ENCODE data around the gene PTPRM. TPM values are rescaled to one million over a fixed set of nuclear protein-coding genes. Genes with fewer than 3 reads are reported as not detected.

The PTPRM gene
- total and polyA plus RNA-seq, 4 donors, result 9.2 to 23.0 (median 12.7) TPM

DNA sequence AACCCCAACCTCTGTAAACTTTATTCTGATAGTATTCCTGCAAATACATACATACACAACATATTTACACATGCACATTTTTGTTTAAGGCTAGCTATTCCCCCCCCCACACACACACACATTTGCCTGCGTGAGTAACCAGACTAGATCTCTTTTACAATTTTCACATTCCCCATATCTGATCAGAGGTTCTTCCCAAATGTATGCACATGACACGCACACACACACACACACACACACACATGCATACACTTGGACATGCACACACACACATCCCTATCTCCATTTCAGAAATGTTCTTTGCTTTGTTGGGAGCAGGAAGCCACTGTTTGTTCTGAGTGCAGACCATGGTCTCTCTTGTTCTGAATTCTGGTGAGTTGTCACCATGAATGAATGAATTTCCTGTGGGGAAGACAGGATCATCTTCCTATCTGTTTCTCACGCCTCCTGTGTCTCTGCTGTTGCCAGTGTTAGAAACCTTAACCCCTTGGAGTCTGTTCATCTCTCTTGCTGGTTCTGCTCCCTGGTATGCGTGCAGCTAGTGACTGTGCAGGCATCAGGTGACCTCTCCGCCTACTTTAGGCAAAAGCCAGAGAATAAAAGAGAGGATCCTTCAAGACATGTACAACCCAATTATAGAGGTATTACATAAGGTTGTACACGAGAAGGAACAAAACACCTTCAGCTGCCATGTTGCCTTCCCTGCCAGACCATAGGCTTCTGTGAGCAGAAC lies 791.1 kb downstream of the PTPRM start:
- H3K9me3 ChIP-seq (ENCODE audit: control insufficient read depth in 4 of 4, low read length in 3 of 4), result no peaks in the 10 kb centered on the region
- H3K9ac ChIP-seq (ENCODE audit: low read depth in 1 of 2, low read length in 2 of 2), result no peak overlapping the region
- WGBS, result 89% methylated on average over 6 of the region's 6 CpGs
- H3K4me3 ChIP-seq (ENCODE audit: low read depth in 1 of 3, low read length in 3 of 3), result no peak overlapping the region
- no peak overlapping the region for H3K27ac ChIP-seq (ENCODE audit: low read depth in 1 of 2, low read length in 2 of 2)
- no peak for DNase-seq (ENCODE audit: low spot score)
- H3K4me1 ChIP-seq (ENCODE audit: control insufficient read depth in 4 of 4, insufficient read depth in 4 of 4, low read length in 3 of 4), result no peaks in the 10 kb centered on the region
- no peaks in the 10 kb centered on the region for H3K27me3 ChIP-seq (ENCODE audit: control insufficient read depth in 4 of 4, insufficient read depth in 4 of 4, low read length in 3 of 4)
- H3K36me3 ChIP-seq (ENCODE audit: control insufficient read depth in 4 of 4, insufficient read depth in 3 of 4, low read depth in 1 of 4, low read length in 3 of 4), result no peaks in the 10 kb centered on the region
- TF ChIP-seq GABPA (IDR thresholded peaks at IDR 0.05 in 1 of 2, conservative IDR thresholded peaks at IDR 0.05 in 1 of 2), result no peak

DNA sequence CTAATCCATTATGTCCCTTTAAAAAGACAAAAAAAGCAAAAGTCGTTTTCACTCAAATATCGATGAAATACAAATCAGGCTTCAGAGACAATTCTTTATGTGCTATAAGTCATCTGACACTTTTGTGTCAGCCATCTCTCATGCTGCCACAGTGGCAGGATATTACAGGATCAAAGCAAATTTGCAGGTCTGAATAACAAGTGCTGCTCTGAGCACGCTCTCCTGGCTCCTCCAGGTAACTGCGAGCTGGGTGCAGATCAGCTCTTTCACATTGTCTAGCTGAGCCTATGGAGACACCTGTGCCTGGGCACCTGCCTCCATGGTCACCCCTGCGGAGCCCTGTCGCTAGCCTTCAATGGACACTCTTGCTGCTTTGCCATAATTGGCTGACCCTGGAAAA lies 792.0 kb downstream of the PTPRM start:
- H3K4me1 ChIP-seq (ENCODE audit: control insufficient read depth in 4 of 4, insufficient read depth in 4 of 4, low read length in 3 of 4), result no peaks in the 10 kb centered on the region
- H3K27ac ChIP-seq (ENCODE audit: low read depth in 1 of 2, low read length in 2 of 2), result no peak overlapping the region
- no peak for DNase-seq (ENCODE audit: low spot score)
- no peaks in the 10 kb centered on the region for H3K9me3 ChIP-seq (ENCODE audit: control insufficient read depth in 4 of 4, low read length in 3 of 4)
- H3K9ac ChIP-seq (ENCODE audit: low read depth in 1 of 2, low read length in 2 of 2), result no peak overlapping the region
- WGBS, result 92% methylated on average over 6 of the region's 6 CpGs
- H3K4me3 ChIP-seq (ENCODE audit: low read depth in 1 of 3, low read length in 3 of 3), result no peak overlapping the region
- no peaks in the 10 kb centered on the region for H3K36me3 ChIP-seq (ENCODE audit: control insufficient read depth in 4 of 4, insufficient read depth in 3 of 4, low read depth in 1 of 4, low read length in 3 of 4)
- no peak for TF ChIP-seq HNF4A (conservative IDR thresholded peaks at IDR 0.05)
- peak; percentile 47 to 65 for TF ChIP-seq RAD21 (IDR thresholded peaks at IDR 0.05)
- H3K27me3 ChIP-seq (ENCODE audit: control insufficient read depth in 4 of 4, insufficient read depth in 4 of 4, low read length in 3 of 4), result no peaks in the 10 kb centered on the region

DNA sequence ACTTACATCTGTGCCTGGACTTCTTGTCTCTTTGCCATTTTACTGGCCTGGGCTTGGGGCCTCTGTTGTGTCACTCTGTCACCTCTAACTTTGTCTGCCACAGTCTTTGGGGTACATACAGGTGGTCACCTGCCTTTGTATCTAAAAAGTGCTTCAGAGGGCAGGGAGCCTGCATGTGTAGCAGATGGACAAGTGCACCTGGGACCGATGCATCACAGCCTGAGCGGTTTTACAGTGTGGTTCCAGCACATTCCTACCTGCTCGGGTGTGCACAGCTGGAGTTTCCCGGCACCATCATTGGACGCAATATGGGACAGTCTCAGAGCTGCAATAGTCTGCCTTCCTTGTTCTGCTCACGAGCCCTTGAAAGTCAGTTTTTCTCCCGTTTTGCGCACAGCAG lies 792.4 kb downstream of the PTPRM start:
- 97% methylated on average over 8 of the region's 8 CpGs for WGBS
- Histone ChIP-seq H3K27me3 (ENCODE audit: control insufficient read depth in 4 of 4, insufficient read depth in 4 of 4, low read length in 3 of 4) (no peaks in the 10 kb centered on the region), H3K4me3 (ENCODE audit: low read depth in 1 of 3, low read length in 3 of 3) (no peak overlapping the region), H3K36me3 (ENCODE audit: control insufficient read depth in 4 of 4, insufficient read depth in 3 of 4, low read depth in 1 of 4, low read length in 3 of 4) (no peaks in the 10 kb centered on the region), H3K9me3 (ENCODE audit: control insufficient read depth in 4 of 4, low read length in 3 of 4) (no peaks in the 10 kb centered on the region), H3K27ac (ENCODE audit: low read depth in 1 of 2, low read length in 2 of 2) (no peak overlapping the region), H3K4me1 (ENCODE audit: control insufficient read depth in 4 of 4, insufficient read depth in 4 of 4, low read length in 3 of 4) (no peaks in the 10 kb centered on the region), H3K9ac (ENCODE audit: low read depth in 1 of 2, low read length in 2 of 2) (no peak overlapping the region)
- TF ChIP-seq FOXA1 (IDR thresholded peaks at IDR 0.05), result no peak
- TF ChIP-seq TAF1 (conservative IDR thresholded peaks at IDR 0.05), result no peak
- TF ChIP-seq, protein P1, sequence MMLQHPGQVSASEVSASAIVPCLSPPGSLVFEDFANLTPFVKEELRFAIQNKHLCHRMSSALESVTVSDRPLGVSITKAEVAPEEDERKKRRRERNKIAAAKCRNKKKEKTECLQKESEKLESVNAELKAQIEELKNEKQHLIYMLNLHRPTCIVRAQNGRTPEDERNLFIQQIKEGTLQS (IDR thresholded peaks at IDR 0.05), result no peak
- no peak for TF ChIP-seq EGR1 (IDR thresholded peaks at IDR 0.05; ENCODE audit: low read depth in 2 of 2)
- no peak for TF ChIP-seq JUND (IDR thresholded peaks at IDR 0.05)
- TF ChIP-seq SP1 (IDR thresholded peaks at IDR 0.05), result no peak
- no peak for TF ChIP-seq HNF4G (IDR thresholded peaks at IDR 0.05)
- TF ChIP-seq NR2F2 (IDR thresholded peaks at IDR 0.05), result no peak
- TF ChIP-seq, protein P2, sequence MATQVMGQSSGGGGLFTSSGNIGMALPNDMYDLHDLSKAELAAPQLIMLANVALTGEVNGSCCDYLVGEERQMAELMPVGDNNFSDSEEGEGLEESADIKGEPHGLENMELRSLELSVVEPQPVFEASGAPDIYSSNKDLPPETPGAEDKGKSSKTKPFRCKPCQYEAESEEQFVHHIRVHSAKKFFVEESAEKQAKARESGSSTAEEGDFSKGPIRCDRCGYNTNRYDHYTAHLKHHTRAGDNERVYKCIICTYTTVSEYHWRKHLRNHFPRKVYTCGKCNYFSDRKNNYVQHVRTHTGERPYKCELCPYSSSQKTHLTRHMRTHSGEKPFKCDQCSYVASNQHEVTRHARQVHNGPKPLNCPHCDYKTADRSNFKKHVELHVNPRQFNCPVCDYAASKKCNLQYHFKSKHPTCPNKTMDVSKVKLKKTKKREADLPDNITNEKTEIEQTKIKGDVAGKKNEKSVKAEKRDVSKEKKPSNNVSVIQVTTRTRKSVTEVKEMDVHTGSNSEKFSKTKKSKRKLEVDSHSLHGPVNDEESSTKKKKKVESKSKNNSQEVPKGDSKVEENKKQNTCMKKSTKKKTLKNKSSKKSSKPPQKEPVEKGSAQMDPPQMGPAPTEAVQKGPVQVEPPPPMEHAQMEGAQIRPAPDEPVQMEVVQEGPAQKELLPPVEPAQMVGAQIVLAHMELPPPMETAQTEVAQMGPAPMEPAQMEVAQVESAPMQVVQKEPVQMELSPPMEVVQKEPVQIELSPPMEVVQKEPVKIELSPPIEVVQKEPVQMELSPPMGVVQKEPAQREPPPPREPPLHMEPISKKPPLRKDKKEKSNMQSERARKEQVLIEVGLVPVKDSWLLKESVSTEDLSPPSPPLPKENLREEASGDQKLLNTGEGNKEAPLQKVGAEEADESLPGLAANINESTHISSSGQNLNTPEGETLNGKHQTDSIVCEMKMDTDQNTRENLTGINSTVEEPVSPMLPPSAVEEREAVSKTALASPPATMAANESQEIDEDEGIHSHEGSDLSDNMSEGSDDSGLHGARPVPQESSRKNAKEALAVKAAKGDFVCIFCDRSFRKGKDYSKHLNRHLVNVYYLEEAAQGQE (IDR thresholded peaks at IDR 0.05), result no peak
- TF ChIP-seq RXRA (IDR thresholded peaks at IDR 0.05), result no peak
- no peak for DNase-seq (ENCODE audit: low spot score)
